Anterior cingulate cortex (tissue), 58 donors: ENCODE data around the gene HS6ST2.

Experiments
- DNase-seq, 58 donors: peaks; one replicate each; lab custom pipeline; 2025; lab: John Stamatoyannopoulos, UW

The HS6ST2 gene

GRCh38 chrX:132631579-132632232 lies 326.7 kb downstream of the HS6ST2 start:
- peak in 2 of 58 donors; percentile 0 to 4 for DNase-seq

DNA sequence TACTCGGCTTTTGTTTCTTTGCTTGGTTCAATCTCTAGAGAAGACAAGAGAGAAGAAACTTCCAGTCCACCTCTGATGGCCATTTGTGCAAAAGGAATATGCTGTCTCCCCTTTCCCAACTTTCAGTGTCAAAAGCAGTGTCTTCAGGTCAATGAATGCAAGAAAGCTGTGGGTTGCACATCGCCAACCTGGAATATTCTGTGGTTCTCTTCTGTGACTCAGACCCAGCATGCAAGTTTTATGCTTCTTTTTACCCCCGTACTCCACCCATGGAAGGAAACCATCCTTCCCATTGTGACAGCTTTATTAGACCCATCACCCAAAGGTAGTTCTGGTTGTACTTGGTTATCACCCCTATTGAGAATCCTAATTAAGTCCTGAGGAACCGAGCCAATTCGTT lies 334.0 kb downstream of the HS6ST2 start:
- DNase-seq = no peak

DNA sequence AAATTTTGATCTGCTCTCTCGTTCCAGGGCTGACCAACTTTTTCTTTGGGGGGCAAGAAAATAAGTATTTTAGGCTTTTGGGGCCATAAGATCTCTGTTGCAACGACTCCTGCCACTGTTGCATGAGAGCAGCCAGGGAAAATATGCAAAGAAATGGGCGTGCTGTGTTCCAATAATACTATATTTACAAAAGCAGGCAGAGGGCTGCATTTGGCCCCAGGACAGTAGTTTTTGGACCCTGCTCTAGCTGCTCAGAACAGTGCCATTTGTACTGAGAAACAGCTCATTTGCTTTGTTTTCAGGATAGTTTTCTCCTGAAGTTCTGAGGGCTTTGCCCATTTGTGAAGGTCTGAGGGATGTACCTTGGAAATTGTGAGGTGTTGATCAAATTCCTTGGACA lies 334.5 kb downstream of the HS6ST2 start:
- DNase-seq = no peak

DNA sequence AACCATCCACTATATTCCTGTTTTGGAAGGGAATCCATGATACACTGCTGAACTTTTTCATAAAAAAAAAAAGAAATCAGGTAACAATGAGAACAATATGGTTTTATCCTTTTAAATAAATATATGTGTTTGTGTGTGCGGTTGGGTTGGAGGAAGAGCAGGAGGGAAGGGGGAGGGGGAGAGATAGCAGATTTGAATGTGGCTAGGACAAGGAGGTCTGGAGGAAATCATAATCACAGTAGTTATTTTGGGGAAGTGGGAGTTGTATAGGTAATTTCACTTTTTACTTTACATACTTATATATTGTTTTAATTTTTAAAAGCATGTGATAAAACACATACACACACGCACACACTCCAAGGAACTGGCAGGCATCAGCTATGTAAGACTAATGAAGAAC lies 335.1 kb downstream of the HS6ST2 start:
- no peak for DNase-seq

DNA sequence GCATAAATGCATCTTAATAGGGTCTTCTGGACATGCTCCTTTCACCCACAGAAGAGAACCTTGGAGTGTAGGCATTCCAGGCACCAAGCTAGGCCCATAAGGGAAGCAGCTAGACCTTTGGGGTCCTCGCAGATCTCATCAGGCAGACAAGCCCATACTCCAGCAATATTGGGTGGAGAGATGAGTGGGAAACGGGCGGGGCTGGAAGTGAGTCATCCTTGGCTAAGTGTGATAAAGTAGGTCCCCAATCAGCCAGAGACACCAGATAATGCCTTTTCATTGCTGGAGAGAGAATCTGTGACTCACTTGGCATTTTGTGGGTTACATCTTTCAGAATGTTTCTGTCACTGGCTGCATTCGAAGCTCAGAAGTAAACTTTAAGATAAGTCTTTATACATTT lies 336.3 kb downstream of the HS6ST2 start:
- DNase-seq = no peak

GRCh38 chrX:132618810-132619209 lies 339.6 kb downstream of the HS6ST2 start:
- DNase-seq = no peak

GRCh38 chrX:132615391-132616131 lies 342.9 kb downstream of the HS6ST2 start:
- peak in 15 of 58 donors; percentile 0 to 17 (median 2) for DNase-seq

DNA sequence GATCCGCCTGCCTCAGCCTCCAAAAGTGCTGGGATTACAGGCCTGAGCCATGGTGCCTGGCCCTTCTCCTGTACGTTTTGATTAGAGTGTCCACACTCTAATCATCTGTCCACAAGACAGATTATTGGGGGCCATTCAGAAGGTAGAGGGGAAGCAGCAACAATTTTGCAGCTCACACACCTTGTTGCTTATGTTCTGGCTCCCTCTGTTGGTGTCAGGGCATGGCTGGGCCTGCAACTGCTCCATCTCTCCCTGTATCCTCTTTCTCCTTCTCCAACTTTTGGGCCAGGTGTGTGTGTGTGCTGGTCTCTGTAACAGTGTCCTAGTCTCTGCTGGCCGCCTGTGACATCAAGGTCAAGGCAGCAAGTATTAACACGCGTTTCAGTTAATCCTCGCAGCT lies 344.1 kb downstream of the HS6ST2 start:
- no peak for DNase-seq

GRCh38 chrX:132613801-132614200 lies 344.6 kb downstream of the HS6ST2 start:
- DNase-seq = no peak

DNA sequence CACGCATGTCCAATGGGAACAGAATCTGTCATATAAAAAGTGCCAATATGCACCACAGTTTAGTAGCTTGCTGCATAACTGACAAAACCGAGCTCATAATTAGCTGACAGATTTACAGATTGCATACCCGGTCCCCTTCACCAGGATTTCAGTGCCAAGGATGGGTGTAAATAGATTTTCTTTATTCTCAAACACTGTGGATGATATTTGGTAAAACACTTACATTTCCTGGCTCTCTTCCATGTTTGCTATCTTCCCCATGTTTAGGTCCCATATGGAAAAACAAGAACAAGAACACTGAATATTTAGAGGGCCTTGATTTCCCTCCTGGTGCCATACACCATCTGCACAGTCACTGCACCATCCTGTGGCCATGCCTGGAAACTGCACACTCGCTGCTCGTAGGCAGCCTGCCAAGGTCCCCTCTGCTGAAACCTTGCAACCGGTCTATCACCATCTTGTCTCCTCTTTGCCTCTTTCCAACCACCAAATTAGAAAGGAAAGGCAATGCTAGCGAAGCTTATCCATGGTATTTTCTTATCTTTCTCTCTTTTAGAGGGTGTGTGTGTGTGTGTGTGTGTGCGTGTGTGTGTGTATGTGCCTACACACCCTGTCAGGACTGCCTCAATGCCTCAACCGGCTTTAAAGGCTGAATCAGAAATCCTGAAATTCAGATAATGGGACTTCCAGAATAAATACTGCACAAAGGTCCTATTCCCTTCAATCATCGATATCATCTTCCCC lies 345.4 kb downstream of the HS6ST2 start:
- peak in 28 of 58 donors; percentile 0 to 41 (median 3) for DNase-seq

DNA sequence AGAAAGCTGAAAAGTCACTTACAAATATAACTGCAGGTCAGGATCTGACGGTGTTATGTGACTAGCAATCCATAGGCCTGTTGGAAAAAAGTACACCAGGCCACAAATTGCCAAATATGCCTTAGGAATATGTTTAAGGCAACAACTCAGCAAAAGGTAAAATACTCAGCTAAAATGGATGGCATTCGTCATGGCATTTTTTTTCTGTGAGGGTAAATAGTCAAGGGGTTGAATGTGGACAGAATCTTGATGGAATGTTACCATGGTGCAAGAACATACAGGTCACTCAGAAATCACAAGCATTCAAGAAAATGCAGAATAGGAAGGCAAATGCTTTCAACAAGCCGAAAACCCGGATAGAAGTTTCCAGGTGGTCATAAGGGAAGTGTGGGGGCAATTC lies 347.9 kb downstream of the HS6ST2 start:
- DNase-seq = no peak

GRCh38 chrX:132609362-132609848 lies 349.0 kb downstream of the HS6ST2 start:
- no peak for DNase-seq

- DNase-seq = no peak
Observed at GRCh38 chrX:132603700-132604286, 354.6 kb downstream of the HS6ST2 start.

GRCh38 chrX:132602701-132603100 lies 355.7 kb downstream of the HS6ST2 start:
- DNase-seq = no peak

GRCh38 chrX:132594999-132595398 lies 363.4 kb downstream of the HS6ST2 start:
- no peak for DNase-seq

- DNase-seq = no peak
Observed at GRCh38 chrX:132594129-132594528, 364.3 kb downstream of the HS6ST2 start.

- peak in 5 of 58 donors; percentile 0 to 5 (median 1) for DNase-seq
Observed at GRCh38 chrX:132592880-132593279, 365.5 kb downstream of the HS6ST2 start.

DNA sequence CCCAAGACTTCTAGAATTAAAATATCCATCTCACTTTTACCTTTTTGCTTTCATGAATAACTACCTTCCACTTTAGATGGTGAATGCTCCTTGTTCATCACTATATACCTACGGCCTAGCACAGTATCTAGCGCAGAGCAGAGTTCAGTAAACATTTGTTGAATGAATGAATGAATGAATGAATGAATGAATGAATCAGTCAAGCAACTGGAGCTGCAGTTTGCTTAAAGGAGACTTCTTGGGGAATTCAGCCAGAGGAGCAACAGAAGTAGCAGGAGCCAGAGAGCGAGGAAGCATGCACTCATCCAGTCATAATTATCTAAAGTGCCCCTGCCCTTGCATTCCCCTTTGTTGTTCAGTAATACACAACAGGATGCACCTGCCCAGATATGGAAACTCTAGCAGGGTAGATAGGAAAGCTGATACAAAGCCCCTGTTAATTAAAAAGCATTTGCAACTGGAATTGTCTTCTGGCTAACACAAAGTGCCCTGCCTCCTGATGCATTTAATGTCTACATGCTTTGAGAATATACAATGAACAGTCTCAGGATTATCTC lies 366.6 kb downstream of the HS6ST2 start:
- DNase-seq = no peak

- DNase-seq = no peak
Observed at GRCh38 chrX:132590350-132591026, 367.9 kb downstream of the HS6ST2 start.

GRCh38 chrX:132584936-132585335 lies 373.5 kb downstream of the HS6ST2 start:
- no peak for DNase-seq
